Measurements from ENCODE around the gene DNAH2.
"Not testable (repeated sequence)": the region's sequence is repeated elsewhere in the genome, so short reads cannot be mapped to it uniquely, and the experiment has no call there.

Gene DNAH2

GRCh38 chr17:7857713-7858521 lies 140.4 kb downstream of the DNAH2 start, which contains the start of gene CYB5D1:
TSS of gene CYB5D1 (plus strand) at chr17:7858003. CDS start at chr17:7858135, 132 bp downstream.
- DNase-seq (ENCODE audit: low read depth in 2 of 2), result peak; percentile 95 to 97
- H3K4me3 ChIP-seq (replicated peaks in 1 of 2; ENCODE audit: low read depth in 2 of 2, low read length in 2 of 2), result peak within 1 kb of the TSS; percentile 70 to 80

GRCh38 chr17:7858522-7858810 lies 140.9 kb downstream of the DNAH2 start:
- peak overlapping the region; percentile 70 to 80 for H3K4me3 ChIP-seq (replicated peaks in 1 of 2; ENCODE audit: low read depth in 2 of 2, low read length in 2 of 2)
- DNase-seq (ENCODE audit: low read depth in 2 of 2), result peak; percentile 61 to 63
- TF ChIP-seq CTCF (IDR thresholded peaks at IDR 0.05; ENCODE audit: low read depth, low read length), result peak; percentile 63

More at GRCh38 chr17:7857713-7858521, 140.4 kb downstream of the DNAH2 start, which contains the start of gene CYB5D1:
- TF ChIP-seq CTCF (IDR thresholded peaks at IDR 0.05; ENCODE audit: low read depth, low read length), result no peak

- no peak for TF ChIP-seq CTCF (IDR thresholded peaks at IDR 0.05; ENCODE audit: low read depth, low read length)
- no peak for DNase-seq (ENCODE audit: low read depth in 2 of 2)
- H3K4me3 ChIP-seq (replicated peaks in 1 of 2; ENCODE audit: low read depth in 2 of 2, low read length in 2 of 2), result peak overlapping the region in 1 of 2 donors; percentile 80
Observed at GRCh38 chr17:7859028-7859427, 141.5 kb downstream of the DNAH2 start.

- DNase-seq (ENCODE audit: low read depth in 2 of 2), result peak; percentile 63 to 70
- peak; percentile 68 for TF ChIP-seq CTCF (IDR thresholded peaks at IDR 0.05; ENCODE audit: low read depth, low read length)
- H3K4me3 ChIP-seq (replicated peaks in 1 of 2; ENCODE audit: low read depth in 2 of 2, low read length in 2 of 2), result no peak overlapping the region
Observed at GRCh38 chr17:7862692-7863437, 145.3 kb downstream of the DNAH2 start.

- not testable (repeated sequence) for H3K4me3 ChIP-seq (replicated peaks in 1 of 2; ENCODE audit: low read depth in 2 of 2, low read length in 2 of 2); DNase-seq (ENCODE audit: low read depth in 2 of 2)
Observed at GRCh38 chr17:7864384-7864783, 146.8 kb downstream of the DNAH2 start.

- DNase-seq (ENCODE audit: low read depth in 2 of 2), result peak in 1 of 2 donors; percentile 44
- no peak overlapping the region for H3K4me3 ChIP-seq (replicated peaks in 1 of 2; ENCODE audit: low read depth in 2 of 2, low read length in 2 of 2)
- no peak for TF ChIP-seq CTCF (IDR thresholded peaks at IDR 0.05; ENCODE audit: low read depth, low read length)
Observed at GRCh38 chr17:7864995-7865650, 147.6 kb downstream of the DNAH2 start.

- H3K4me3 ChIP-seq (replicated peaks in 1 of 2; ENCODE audit: low read depth in 2 of 2, low read length in 2 of 2), result no peak overlapping the region
- DNase-seq (ENCODE audit: low read depth in 2 of 2), result no peak
- TF ChIP-seq CTCF (IDR thresholded peaks at IDR 0.05; ENCODE audit: low read depth, low read length), result no peak
Observed at GRCh38 chr17:7867881-7868329, 150.4 kb downstream of the DNAH2 start.
